Measurements from ENCODE around the gene PSG7. TPM values are rescaled to one million over a fixed set of nuclear protein-coding genes. Genes with fewer than 3 reads are reported as not detected.

Gene PSG7
- polyA plus RNA-seq, 3 donors = 0.35 TPM; not detected in 2

Other genes with a start within 250 kb of the PSG7 start
- gene PSG3, start 196.7 kb downstream of the PSG7 start, polyA plus RNA-seq (ENCODE audit: insufficient read length in 3 of 3) = under 1 TPM in 2 of 3 donors, not detected in 1; 0.21 to 0.46 TPM
- gene PSG8, start 171.5 kb downstream of the PSG7 start, polyA plus RNA-seq (ENCODE audit: insufficient read length in 3 of 3) = not detected
- gene PSG1, start 57.5 kb downstream of the PSG7 start, polyA plus RNA-seq (ENCODE audit: insufficient read length in 3 of 3) = under 1 TPM in 2 of 3 donors, not detected in 1; 0.11 to 0.78 TPM
- under 1 TPM in 1 of 3 donors, not detected in 2; 0.10 TPM for gene PSG6, start 19.3 kb downstream of the PSG7 start, polyA plus RNA-seq (ENCODE audit: insufficient read length in 3 of 3)
- under 1 TPM in 1 of 3 donors, not detected in 2; 0.18 TPM for gene PSG11, start 89.3 kb upstream of the PSG7 start, polyA plus RNA-seq (ENCODE audit: insufficient read length in 3 of 3)
- not detected for gene PSG2, start 145.5 kb upstream of the PSG7 start, polyA plus RNA-seq (ENCODE audit: insufficient read length in 3 of 3)
- gene PSG5, start 249.3 kb upstream of the PSG7 start, polyA plus RNA-seq (ENCODE audit: insufficient read length in 3 of 3) = under 1 TPM in 1 of 3 donors, not detected in 2; 0.67 TPM